DOHH2 (cell line): ENCODE data around the gene DPPA4.

Experiments
- CTCF ChIP-seq: fragments of 200-600 bp; sonication (generic); IDR thresholded peaks from one replicate; pipeline ENCODE4 v1.5.1; 2014; ENCODE audit warnings: antibody characterized with exemption, mild to moderate bottlenecking, low read depth, low read length; ENCODE audit not compliant: poor library complexity, severe bottlenecking
- EZH2phosphoT487 ChIP-seq: fragments of 200-600 bp; sonication (generic); IDR thresholded peaks from 2 replicates; pipeline ENCODE4 v1.6.1; 2017; ENCODE audit warnings: borderline replicate concordance, mild to moderate bottlenecking, antibody characterized with exemption, low read length, moderate library complexity, mixed read lengths

DNA sequence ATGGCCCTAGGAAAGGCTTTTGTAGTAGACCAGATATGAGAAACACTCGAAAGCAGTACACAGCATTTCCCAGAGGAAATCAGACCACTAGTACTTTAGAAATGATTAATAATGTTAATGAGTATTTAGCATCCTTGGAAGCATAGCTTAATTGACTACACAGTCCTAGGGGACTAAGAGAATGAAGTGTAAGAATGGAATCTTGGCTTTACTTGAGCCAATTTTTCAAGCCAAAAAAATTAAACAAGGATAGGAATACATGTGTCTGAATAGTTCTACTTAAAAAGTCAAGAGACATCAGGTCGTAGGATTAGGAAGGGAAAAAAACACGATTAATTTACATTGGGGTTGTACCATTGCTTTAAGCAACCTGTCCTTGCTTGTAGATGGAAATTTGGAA lies 59.2 kb downstream of the DPPA4 start:
- no peak for TF ChIP-seq CTCF
- no peak for TF ChIP-seq EZH2phosphoT487
